HepG2 (cell line): Measurements from ENCODE around the gene AMZ1. TPM values are rescaled to one million over a fixed set of nuclear protein-coding genes. Genes with fewer than 3 reads are reported as not detected.

Source experiments
- ATAC-seq: fragments of 200-7000 bp; cut with Tn5 transposase; 3 replicates; pipeline ENCODE4 v1.9.1; 2020; ENCODE audit warnings: mild to moderate bottlenecking, moderate library complexity
- BruUV-seq: library from RNA; stranded (reverse); fragments of 400-500 nt; replicated peaks from 2 replicates; lab custom pipeline; 2021; lab: Mats Ljungman, UMichigan
- CTCF ChIA-PET: fragments of 300-600 bp; formaldehyde crosslinking; extraction: SDS; loops from one replicate; lab custom pipeline; 2021; ENCODE audit warnings: low total read pairs, inconsistent platforms, low intra/inter-chr PET ratio; lab: Yijun Ruan, JAX
- POLR2A ChIA-PET: fragments of 350-600 bp; sonication (Branson Sonifier 250); formaldehyde crosslinking; loops from one replicate; lab custom pipeline; 2020; ENCODE audit warnings: antibody characterized with exemption, inconsistent platforms; lab: Yijun Ruan, JAX
- DNase-seq: peaks from one replicate; pipeline ENCODE4 v3.0.0-alpha.2; 2015; ENCODE audit warnings: low spot score
- FAIRE-seq: peaks from 3 replicates; lab custom pipeline; 2011; peaks lifted over from hg19 to GRCh38; lab: Jason Lieb, UNC
- H2AFZ ChIP-seq: one replicate; pipeline ENCODE4 v1.6.1; 2011; ENCODE audit warnings: low read length, inconsistent platforms
- H3K27ac ChIP-seq: fragments of 300-600 bp; 3 replicates; pipeline ENCODE4 v1.8.0; 2011; ENCODE audit warnings: mixed run types, mild to moderate bottlenecking, mixed read lengths, low read length, inconsistent platforms; ENCODE audit not compliant: insufficient read depth; ENCODE audit errors: extremely low read length
- H3K27me3 ChIP-seq, 2 experiments: fragments of 200-600 bp in 1 of 2; 2 replicates in 1 of 2; 3 replicates in 1 of 2; pipeline versions ENCODE4 v1.6.0 to v1.8.0; 2011; ENCODE audit warnings: low read length in 2 of 2, mild to moderate bottlenecking in 2 of 2, moderate library complexity in 2 of 2, inconsistent platforms in 1 of 2; ENCODE audit not compliant: insufficient read depth in 2 of 2, control insufficient read depth in 1 of 2
- H3K36me3 ChIP-seq, 2 experiments: fragments of 200-600 bp in 1 of 2; replicated peaks in 1 of 2; 2 replicates in 1 of 2; 3 replicates in 1 of 2; pipeline versions ENCODE4 v1.5.1 to v1.8.0; 2011; ENCODE audit warnings: low read length in 2 of 2, inconsistent platforms in 1 of 2; ENCODE audit not compliant: insufficient read depth in 2 of 2, control insufficient read depth in 1 of 2
- H3K4me1 ChIP-seq: 2 replicates; pipeline ENCODE4 v1.5.1; 2012; ENCODE audit warnings: low read length, inconsistent platforms; ENCODE audit not compliant: insufficient read depth
- H3K4me2 ChIP-seq: 2 replicates; pipeline ENCODE4 v1.6.0; 2011; ENCODE audit warnings: low read depth, low read length, inconsistent platforms
- H3K4me3 ChIP-seq, 3 experiments: fragments of 200-600 bp in 1 of 3; sonication (generic), shearing (Covaris generic) in 1 of 3; replicated peaks in 1 of 3; 2 replicates each; pipeline ENCODE4 v1.5.1; 2011 to 2016; ENCODE audit warnings: low read length in 3 of 3, inconsistent platforms in 2 of 3, low read depth in 2 of 3, mild to moderate bottlenecking in 2 of 3, control low read depth in 1 of 3, mixed read lengths in 1 of 3; ENCODE audit not compliant: insufficient read depth in 1 of 3
- H3K79me2 ChIP-seq: one replicate; pipeline ENCODE4 v1.6.1; 2011; ENCODE audit warnings: low read length, inconsistent platforms; ENCODE audit not compliant: insufficient read depth
- H3K9ac ChIP-seq: 2 replicates; pipeline ENCODE4 v1.6.0; 2011; ENCODE audit warnings: mild to moderate bottlenecking, low read depth, low read length, inconsistent platforms; ENCODE audit not compliant: insufficient read depth
- H3K9me3 ChIP-seq: 2 replicates; pipeline ENCODE4 v1.5.1; 2012; ENCODE audit warnings: mild to moderate bottlenecking, low read length
- H4K20me1 ChIP-seq: 2 replicates; pipeline ENCODE4 v1.6.0; 2011; ENCODE audit warnings: inconsistent platforms, mild to moderate bottlenecking, low read length, moderate library complexity; ENCODE audit not compliant: insufficient read depth
- HOXA7 ChIP-seq: sonication (generic); formaldehyde crosslinking; IDR thresholded peaks from 2 replicates; pipeline ENCODE4 v1.8.1; 2022; ENCODE audit warnings: mild to moderate bottlenecking, missing genetic modification reagents, moderate library complexity
- KLF13 ChIP-seq: sonication (generic); formaldehyde crosslinking; IDR thresholded peaks from 2 replicates; pipeline ENCODE4 v1.4.0; 2020; ENCODE audit warnings: mild to moderate bottlenecking, missing genetic modification reagents
- MEIS1 ChIP-seq: sonication (generic); formaldehyde crosslinking; IDR thresholded peaks from 2 replicates; pipeline ENCODE4 v1.9.0; 2021; ENCODE audit warnings: mild to moderate bottlenecking, missing genetic modification reagents, moderate library complexity, borderline replicate concordance
- RFX5 ChIP-seq: IDR thresholded peaks from 2 replicates; pipeline ENCODE4 v1.6.1; 2011; ENCODE audit warnings: low read depth, low read length, improper control_type of control experiment
- SIN3B ChIP-seq: fragments of 150-350 bp; IDR thresholded peaks from 2 replicates; pipeline ENCODE4 v1.6.1; 2014; ENCODE audit warnings: low read length
- TEAD3 ChIP-seq: optimal IDR thresholded peaks from 2 replicates; pipeline ENCODE3; 2016; ENCODE audit warnings: borderline replicate concordance
- USF2 ChIP-seq, 2 experiments: sonication (generic) in 1 of 2; formaldehyde crosslinking in 1 of 2; IDR thresholded peaks; 2 replicates each; pipeline versions ENCODE4 v1.5.1 to v1.6.1; 2011 to 2020; ENCODE audit warnings: borderline replicate concordance in 1 of 2, low read depth in 1 of 2, low read length in 1 of 2, mild to moderate bottlenecking in 1 of 2, missing genetic modification reagents in 1 of 2, moderate library complexity in 1 of 2
- ZMYM4 ChIP-seq: sonication (generic); formaldehyde crosslinking; IDR thresholded peaks from 2 replicates; pipeline ENCODE4 v1.8.1; 2023; ENCODE audit warnings: mild to moderate bottlenecking, missing genetic modification reagents
- ZNF260 ChIP-seq: sonication (generic); formaldehyde crosslinking; IDR thresholded peaks from 2 replicates; pipeline ENCODE4 v1.4.0; 2020; ENCODE audit warnings: missing genetic modification reagents, low read depth, mild to moderate bottlenecking, borderline replicate concordance
- ZNF275 ChIP-seq: sonication (generic); formaldehyde crosslinking; IDR thresholded peaks from 2 replicates; pipeline ENCODE4 v1.8.0; 2022; ENCODE audit warnings: missing genetic modification reagents, mild to moderate bottlenecking, inconsistent platforms, borderline replicate concordance
- WGBS: methylation state at CpG from one replicate; pipeline ENCODE4 v1.1.6; 2017; ENCODE audit warnings: low lambda C conversion rate; 5-methylcytosine and 5-hydroxymethylcytosine counted together
- in situ Hi-C: cut with HindIII; loops from 2 replicates; pipeline ENCODE4 v1.10.0; 2017; ENCODE audit warnings: low pct_unique_long_range_greater_than_20kb; ENCODE audit not compliant: extremely low pct_ligation_motif_present
- intact Hi-C: fragments of 100-400 bp; cut with micrococcal nuclease; formaldehyde crosslinking; loops from one replicate; pipeline ENCODE4 v1.10.0; 2022; ENCODE audit not compliant: unreplicated experiment
- polyA plus RNA-seq, 8 experiments: library from polyadenylated mRNA; depleted of rRNA in 3 of 8; stranded (reverse) in 7 of 8; unstranded in 1 of 8; fragments of >200 nt; fragmentation: Illumina TruSeq in 4 of 8; extraction: Trizol in 4 of 8; gene quantifications; 2 replicates each; pipeline versions ENCODE4 v1.2.1 to v1.2.3, GENCODE V29; 2011 to 2016; ENCODE audit warnings: low read depth in 4 of 8, missing spikeins in 1 of 8, mixed read lengths in 1 of 8; ENCODE audit not compliant: insufficient read depth in 1 of 8
- total RNA-seq, 5 experiments: library from RNA; depleted of rRNA; stranded (reverse); fragments of >200 nt; fragmentation: Illumina TruSeq; extraction: Trizol; gene quantifications; 2 replicates each; pipeline ENCODE4 v1.2.3, GENCODE V29; 2016; ENCODE audit warnings: low read depth in 1 of 5

The AMZ1 gene
- total and polyA plus RNA-seq, 2 of the 13 experiments (the other 11 are each of a cell fraction or from before 2014, with no cell fraction given), result 0.03 TPM; not detected in 1

- in situ Hi-C loops (no loop called here), intact Hi-C loops (loop anchor here (5.0 kb wide), 1 partner anchor 232 kb away; no protein-coding TSS in a partner anchor)
- Histone ChIP-seq H3K36me3 (no peaks in the 10 kb centered on the region), H3K4me3 (no peak overlapping the region), H3K4me1 (peaks cover 19% of the 10 kb centered on the region), H3K9me3 (no peaks in the 10 kb centered on the region), H3K9ac (no peak overlapping the region), H3K27ac (no peak overlapping the region), H3K4me2 (no peak overlapping the region), H3K79me2 (no peaks in the 10 kb centered on the region), H2AFZ (no peak overlapping the region), H3K27me3 (peaks cover 16 to 74% of the 10 kb centered on the region in 2 experiments), H4K20me1 (no peaks in the 10 kb centered on the region)
- POLR2A ChIA-PET, result no interaction called here
- no peak for TF ChIP-seq USF2 (IDR thresholded peaks at IDR 0.05; ENCODE audit: low read depth, low read length)
- no peak for TF ChIP-seq USF2 (CRISPR knock-in tag; IDR thresholded peaks at IDR 0.05; ENCODE audit: borderline replicate concordance)
- no peak for TF ChIP-seq SIN3B
- TF ChIP-seq KLF13 (CRISPR knock-in tag), result no peak
- TF ChIP-seq HOXA7 (CRISPR knock-in tag), result no peak
- TF ChIP-seq MEIS1 (CRISPR knock-in tag), result no peak
- TF ChIP-seq ZNF260, result no peak
- TF ChIP-seq ZNF275 (CRISPR knock-in tag), result no peak
- TF ChIP-seq TEAD3 (CRISPR knock-in tag), result no peak
- TF ChIP-seq ZMYM4 (CRISPR knock-in tag), result no peak
- TF ChIP-seq RFX5, result no peak
- 21% methylated on average over 2 of the region's 11 CpGs for whole genome bisulfite sequencing
- no TSS peak for BruUV-seq
- CTCF ChIA-PET, result no interaction called here
- FAIRE-seq (no peak), DNase-seq (no peak), ATAC-seq (no peak)
These were observed 3.5 kb upstream of the AMZ1 start for GRCh38 chr7:2684501-2684900.
